Esophagus (tissue), 2 donors: Measurements from ENCODE around the gene PACRG. TPM values are rescaled to one million over a fixed set of nuclear protein-coding genes. Genes with fewer than 3 reads are reported as not detected.

ENCODE experiments used
- H3K27ac ChIP-seq, 2 donors: one replicate each; pipeline ENCODE4 v1.5.1; 2013; ENCODE audit warnings: low read depth in 2 of 2, mild to moderate bottlenecking in 2 of 2, inconsistent platforms in 1 of 2, low read length in 1 of 2, moderate library complexity in 1 of 2
- H3K27me3 ChIP-seq, 2 donors: one replicate each; pipeline ENCODE4 v1.6.1; 2013; ENCODE audit warnings: low read length in 2 of 2, control low read depth in 1 of 2, mild to moderate bottlenecking in 1 of 2; ENCODE audit not compliant: insufficient read depth in 2 of 2, control insufficient read depth in 1 of 2
- H3K36me3 ChIP-seq, 2 donors: one replicate each; pipeline ENCODE4 v1.6.1; 2013; ENCODE audit warnings: low read length in 1 of 2; ENCODE audit not compliant: control insufficient read depth in 2 of 2, insufficient read depth in 2 of 2
- H3K4me1 ChIP-seq, 2 donors: one replicate each; pipeline ENCODE4 v1.6.1; 2013; ENCODE audit warnings: low read length in 1 of 2; ENCODE audit not compliant: control insufficient read depth in 2 of 2, insufficient read depth in 2 of 2
- H3K4me3 ChIP-seq, 2 donors: one replicate each; pipeline ENCODE4 v1.5.1; 2013; ENCODE audit warnings: low read length in 2 of 2, mild to moderate bottlenecking in 2 of 2, low read depth in 1 of 2, moderate library complexity in 1 of 2
- H3K9me3 ChIP-seq, 2 donors: one replicate each; pipeline ENCODE4 v1.6.1; 2013; ENCODE audit warnings: mild to moderate bottlenecking in 2 of 2, low read depth in 1 of 2, low read length in 1 of 2, moderate library complexity in 1 of 2; ENCODE audit not compliant: control insufficient read depth in 2 of 2, insufficient read depth in 1 of 2
- WGBS, 2 donors: extraction: QIAGEN DNeasy Blood & Tissue Kit; methylation state at CpG; one replicate each; pipeline ENCODE4 v1.1.7; 2013; 5-methylcytosine and 5-hydroxymethylcytosine counted together
- polyA plus RNA-seq, 2 donors: library from polyadenylated mRNA; stranded (reverse); fragments of 200-250 nt; gene quantifications; one replicate each; pipeline ENCODE4 v1.2.3, GENCODE V29; 2013
- donor health status: healthy with polysubstance abuse.
- donor health status: Bipolar disorder and iron deficiency.

PACRG gene
- polyA plus RNA-seq, 2 donors, result 0.39 to 0.44 TPM

DNA sequence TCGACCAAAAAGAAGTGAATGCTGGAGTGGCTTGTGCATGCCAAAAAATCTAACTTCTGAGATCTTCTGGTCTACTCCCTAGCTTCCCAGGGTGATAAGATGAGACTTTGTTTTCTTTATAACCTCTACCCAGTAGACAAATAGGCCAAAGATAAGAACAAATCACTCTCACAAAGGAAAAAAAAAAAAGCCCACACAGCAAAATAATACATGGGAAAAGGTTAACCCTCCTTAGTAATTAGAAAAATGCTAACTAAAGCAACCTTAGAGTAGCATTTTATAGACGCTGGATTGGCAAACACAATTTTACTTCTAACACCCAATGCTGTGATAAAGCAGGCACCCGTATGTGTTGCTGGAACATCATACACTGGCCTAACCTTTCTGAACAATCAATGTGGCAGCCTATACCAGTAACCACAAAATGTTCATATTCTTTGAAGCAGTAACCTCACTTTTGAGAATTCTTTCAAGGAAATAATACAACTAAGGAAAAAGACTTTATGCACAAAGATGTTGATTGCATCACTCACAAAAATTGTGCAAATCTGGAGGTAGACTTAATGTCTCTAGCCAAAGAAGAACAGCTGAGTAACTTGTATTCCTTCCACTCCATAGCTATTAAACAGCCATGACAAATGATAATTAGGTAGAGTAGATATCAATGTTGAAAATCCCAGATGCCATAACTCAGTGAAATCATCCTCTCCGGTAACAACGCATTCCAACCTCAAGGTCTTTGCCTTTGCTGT, 570.5 kb downstream of the PACRG start:
- Histone ChIP-seq H3K4me3 (no peak overlapping the region), H3K27ac (no peak overlapping the region), H3K27me3 (no peaks in the 10 kb centered on the region), H3K4me1 (no peaks in the 10 kb centered on the region), H3K9me3 (no peaks in the 10 kb centered on the region), H3K36me3 (no peaks in the 10 kb centered on the region)
- WGBS, 2 donors, result 85 to 87% methylated on average over 5 of the region's 5 CpGs

DNA sequence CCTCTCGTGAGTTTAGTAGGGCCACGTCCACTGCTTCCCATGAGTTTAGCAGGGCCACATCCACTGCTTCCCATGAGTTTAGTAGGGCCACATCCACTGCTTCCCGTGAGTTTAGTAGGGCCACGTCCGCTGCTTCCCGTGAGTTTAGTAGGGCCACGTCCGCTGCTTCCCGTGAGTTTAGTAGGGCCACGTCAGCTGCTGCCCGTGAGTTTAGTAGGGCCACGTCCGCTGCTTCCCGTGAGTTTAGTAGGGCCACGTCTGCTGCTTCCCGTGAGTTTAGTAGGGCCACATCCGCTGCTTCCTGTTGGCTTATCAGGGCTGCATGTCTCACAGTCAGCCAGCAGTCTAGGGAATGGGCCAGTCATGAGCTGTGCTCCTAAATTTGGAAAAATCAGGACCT, 573.1 kb downstream of the PACRG start:
- no peaks in the 10 kb centered on the region for H3K9me3 ChIP-seq
- no peak overlapping the region for H3K27ac ChIP-seq
- H3K36me3 ChIP-seq, result no peaks in the 10 kb centered on the region
- no peaks in the 10 kb centered on the region for H3K27me3 ChIP-seq
- 76 to 93% methylated on average over 16 to 17 of the region's 17 CpGs for WGBS, 2 donors
- H3K4me1 ChIP-seq, result no peaks in the 10 kb centered on the region
- no peak overlapping the region for H3K4me3 ChIP-seq

DNA sequence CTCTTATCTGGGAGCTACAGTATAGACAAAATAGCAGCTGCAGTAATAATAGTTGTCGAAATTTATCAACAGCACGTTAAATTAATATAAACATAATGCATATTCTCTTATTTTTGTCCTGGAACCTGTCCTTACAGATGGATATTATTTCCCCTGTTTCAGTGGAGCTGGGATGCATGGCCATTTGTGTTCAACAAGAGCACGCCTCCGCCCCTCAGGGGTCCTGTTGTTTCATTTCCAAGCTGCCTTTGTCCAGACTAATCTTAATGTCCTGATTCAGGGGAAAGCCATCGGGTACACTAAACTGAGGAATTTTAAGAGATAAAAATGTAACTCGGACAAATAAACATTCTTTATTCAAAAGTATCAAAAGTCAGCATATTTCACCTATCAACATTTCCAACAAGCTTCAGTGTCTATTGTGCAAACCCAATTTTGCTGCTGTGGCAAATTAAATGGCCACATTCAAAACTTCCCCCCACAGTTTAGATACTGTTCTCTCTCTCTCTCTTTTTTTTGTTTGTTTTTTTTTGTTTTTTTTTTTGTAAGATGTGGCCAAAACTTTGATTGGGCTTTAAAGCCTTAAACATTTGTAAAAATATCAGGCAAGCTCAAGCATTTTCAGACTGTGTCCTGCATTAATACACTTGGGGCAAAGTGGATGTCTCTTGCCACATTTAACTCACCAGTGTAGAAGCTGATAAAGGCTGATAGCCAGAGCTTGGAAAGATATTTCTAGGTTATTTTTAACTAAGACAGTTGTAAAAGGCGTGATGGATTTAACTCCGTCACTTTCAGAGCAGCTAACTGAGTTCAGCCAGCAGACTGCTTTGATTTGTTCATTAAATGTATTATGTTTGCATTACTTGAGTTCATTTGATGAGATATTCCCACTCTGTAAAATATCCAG, 574.2 kb downstream of the PACRG start:
- 69 to 73% methylated on average over 8 of the region's 8 CpGs for WGBS, 2 donors

DNA sequence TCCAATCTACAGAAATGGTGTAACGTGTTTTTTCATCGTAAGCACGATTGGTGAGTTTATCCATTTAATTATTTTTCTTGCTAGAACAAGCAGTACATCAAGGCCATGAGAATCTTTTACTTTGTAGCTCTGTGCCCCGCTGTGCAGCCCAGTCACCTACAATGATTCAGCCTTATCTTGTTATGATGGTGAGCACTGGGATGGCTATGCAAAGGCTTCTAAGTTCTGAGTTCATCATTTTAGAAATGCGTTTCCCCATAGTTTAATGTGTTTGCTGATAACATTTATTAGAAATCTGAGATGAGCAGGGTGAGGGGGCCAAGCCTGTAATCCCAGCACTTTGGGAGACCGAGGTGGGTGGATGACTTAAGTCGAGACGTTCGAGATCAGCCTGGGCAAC, 575.0 kb downstream of the PACRG start:
- WGBS, 2 donors, result 89 to 93% methylated on average over 9 of the region's 9 CpGs
- H3K27ac ChIP-seq, result no peak overlapping the region
- no peaks in the 10 kb centered on the region for H3K36me3 ChIP-seq
- H3K4me1 ChIP-seq, result no peaks in the 10 kb centered on the region
- H3K4me3 ChIP-seq, result no peak overlapping the region
- no peaks in the 10 kb centered on the region for H3K27me3 ChIP-seq
- no peaks in the 10 kb centered on the region for H3K9me3 ChIP-seq

More for the DNA sequence above, 574.2 kb downstream of the PACRG start:
- Histone ChIP-seq H3K9me3 (no peaks in the 10 kb centered on the region), H3K27ac (no peak overlapping the region), H3K36me3 (no peaks in the 10 kb centered on the region), H3K27me3 (no peaks in the 10 kb centered on the region), H3K4me3 (no peak overlapping the region), H3K4me1 (no peaks in the 10 kb centered on the region)

DNA sequence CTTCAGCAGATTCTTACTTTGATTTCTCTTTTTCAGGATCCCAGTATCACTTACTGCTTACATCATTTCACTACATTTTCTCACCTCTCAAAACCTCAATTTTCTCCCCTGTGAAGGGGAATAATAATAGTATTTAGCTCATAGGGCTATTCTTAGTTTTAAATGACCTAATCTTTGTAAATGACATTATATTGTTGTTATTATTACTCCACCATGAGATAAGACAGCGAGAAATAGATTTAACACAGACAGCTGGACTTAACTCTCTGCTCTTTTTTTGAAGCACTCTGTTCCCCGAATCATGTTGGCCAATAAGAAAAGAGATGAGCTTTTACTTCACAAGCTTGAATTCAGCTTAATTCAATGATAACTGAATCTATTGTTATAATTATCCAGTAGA, 578.2 kb downstream of the PACRG start:
- H3K4me3 ChIP-seq, result no peak overlapping the region
- no peaks in the 10 kb centered on the region for H3K4me1 ChIP-seq
- WGBS, 2 donors, result 71 to 89% methylated on average over 2 of the region's 2 CpGs
- no peaks in the 10 kb centered on the region for H3K36me3 ChIP-seq
- H3K9me3 ChIP-seq, result no peaks in the 10 kb centered on the region
- no peaks in the 10 kb centered on the region for H3K27me3 ChIP-seq
- no peak overlapping the region for H3K27ac ChIP-seq

DNA sequence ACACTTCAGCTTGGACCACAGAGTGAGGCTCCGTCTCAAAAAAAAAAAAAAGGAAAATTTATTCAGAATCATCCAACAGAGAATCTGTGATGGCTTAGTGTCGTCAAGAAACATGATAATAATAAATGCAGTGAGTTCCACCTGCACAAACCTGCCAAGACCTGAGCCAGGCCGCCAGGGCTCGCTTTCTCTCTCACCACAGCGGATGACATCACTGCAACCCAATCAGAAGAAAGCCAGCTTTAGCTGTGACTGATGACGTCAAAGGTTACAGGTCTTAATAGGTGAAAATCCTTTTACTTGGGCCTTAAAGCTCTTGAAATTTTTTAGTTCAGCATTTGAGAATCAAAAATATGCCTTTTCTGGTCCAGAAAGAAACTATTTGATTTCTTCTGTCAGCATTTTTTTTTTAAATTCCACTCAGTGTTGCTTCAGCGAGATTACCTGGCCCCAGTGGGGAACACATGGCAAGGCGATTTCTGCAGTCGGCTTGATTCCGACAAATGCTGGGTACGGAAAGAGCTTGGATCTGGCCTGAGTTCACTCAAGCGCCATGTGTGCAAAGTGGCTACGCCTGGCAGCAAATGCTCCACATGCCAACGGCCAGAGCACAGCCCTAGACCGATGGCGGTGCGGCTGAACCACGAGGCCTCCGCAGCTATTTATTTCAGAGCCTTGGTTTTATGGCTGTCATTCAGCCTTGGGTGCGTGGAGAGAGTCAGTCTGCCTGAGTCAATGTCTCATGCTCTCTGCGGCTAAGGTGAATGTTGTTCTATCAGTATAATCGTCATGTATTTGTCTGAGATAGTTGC, 581.1 kb downstream of the PACRG start:
- Histone ChIP-seq H3K9me3 (no peaks in the 10 kb centered on the region), H3K27ac (no peak overlapping the region), H3K36me3 (no peaks in the 10 kb centered on the region), H3K4me3 (no peak overlapping the region), H3K4me1 (no peaks in the 10 kb centered on the region), H3K27me3 (no peaks in the 10 kb centered on the region)
- WGBS, 2 donors, result 91 to 93% methylated on average over 22 of the region's 22 CpGs

DNA sequence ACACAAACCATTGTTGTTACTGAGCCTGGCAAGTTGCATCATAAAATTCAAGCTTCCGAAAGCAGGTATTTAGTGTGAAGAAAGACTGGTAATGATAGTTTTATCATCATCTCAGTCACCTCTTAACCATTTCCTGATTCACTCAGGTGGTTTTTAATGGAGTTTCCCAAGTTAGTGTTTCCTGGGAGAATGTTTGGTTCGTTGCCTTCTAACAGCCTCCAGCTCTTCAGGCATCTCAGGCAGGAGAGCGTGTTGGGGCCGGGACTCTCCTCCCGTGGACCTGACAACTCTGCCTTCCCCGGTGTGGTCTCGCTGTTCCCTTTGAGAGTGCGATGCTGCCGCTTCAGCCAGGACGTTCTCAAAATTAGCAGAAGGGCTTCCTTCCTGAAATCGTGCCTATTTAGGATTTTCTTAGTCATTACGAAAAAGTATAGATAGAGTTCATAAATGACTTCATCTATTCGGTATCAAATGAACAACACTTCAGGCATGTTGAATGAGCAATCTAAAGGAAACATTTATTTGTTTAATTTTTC, 581.8 kb downstream of the PACRG start:
- no peak overlapping the region for H3K27ac ChIP-seq
- 50 to 58% methylated on average over 13 of the region's 13 CpGs for WGBS, 2 donors
- H3K27me3 ChIP-seq, result no peaks in the 10 kb centered on the region
- H3K36me3 ChIP-seq, result no peaks in the 10 kb centered on the region
- H3K9me3 ChIP-seq, result no peaks in the 10 kb centered on the region
- no peak overlapping the region for H3K4me3 ChIP-seq
- no peaks in the 10 kb centered on the region for H3K4me1 ChIP-seq

DNA sequence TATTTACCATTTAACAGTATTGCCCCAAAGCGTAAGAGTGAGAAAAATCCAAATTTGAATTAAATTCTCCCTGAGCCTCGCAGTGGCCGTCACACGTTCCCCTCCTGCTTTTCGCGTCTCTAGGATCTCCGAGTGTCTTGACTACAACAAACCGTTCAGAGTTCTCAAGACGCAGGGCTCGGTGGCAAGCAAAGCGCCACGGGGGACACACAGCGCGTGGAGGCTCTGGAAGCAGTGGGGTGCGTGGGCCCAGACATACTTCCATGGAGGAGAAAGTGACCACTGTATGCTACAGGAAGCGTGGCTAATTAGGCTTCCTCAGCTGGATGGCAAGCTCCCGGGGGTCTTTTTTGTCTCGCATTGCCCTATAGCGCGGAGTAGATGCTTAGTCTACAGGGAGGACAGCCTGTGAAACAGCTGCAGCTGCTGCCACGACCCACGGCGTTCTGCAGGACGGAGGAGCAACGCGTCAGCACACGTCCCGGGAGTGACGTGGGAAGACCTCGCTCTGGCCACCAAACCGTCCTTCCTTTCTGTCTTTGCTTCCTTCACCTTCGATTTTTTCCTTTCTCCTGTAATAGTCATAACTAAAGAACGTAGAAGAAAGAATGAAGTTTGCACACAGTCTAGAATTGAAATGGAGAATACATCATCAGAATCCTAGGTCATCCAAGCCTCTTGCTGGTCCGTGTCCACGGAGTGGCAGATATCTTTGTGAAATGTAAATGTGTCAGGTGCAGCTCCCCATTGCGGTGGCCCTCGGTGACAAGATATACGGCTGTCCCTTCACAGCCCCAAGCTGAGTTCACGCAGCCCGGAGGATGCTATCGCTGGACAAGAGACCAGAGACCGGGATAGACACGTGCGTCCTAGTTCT, 582.6 kb downstream of the PACRG start:
- Histone ChIP-seq H3K4me1 (no peaks in the 10 kb centered on the region), H3K36me3 (no peaks in the 10 kb centered on the region), H3K27ac (no peak overlapping the region), H3K4me3 (no peak overlapping the region), H3K27me3 (no peaks in the 10 kb centered on the region), H3K9me3 (no peaks in the 10 kb centered on the region)
- WGBS, 2 donors, result 91 to 94% methylated on average over 44 of the region's 44 CpGs
